A549 (cell line): ENCODE measurements around the gene WBP1L. TPM values are rescaled to one million over a fixed set of nuclear protein-coding genes. Genes with fewer than 3 reads are reported as not detected.
A peak's percentile ranks its signal among the peaks of the same experiment; 100 is the strongest.

Source experiments
- ATAC-seq, 2 experiments: fragments of 200-7000 bp in 1 of 2; fragments of >200 bp in 1 of 2; cut with Nextera tagmentation in 1 of 2; cut with Tn5 transposase in 1 of 2; 3 replicates each; pipeline versions ENCODE4 v1.8.0 to v1.9.1; 2018 to 2020; ENCODE audit warnings: mild to moderate bottlenecking in 1 of 2, moderate library complexity in 1 of 2
- CTCF ChIA-PET: fragments of 300-600 bp; sonication (Branson Sonifier 250); formaldehyde crosslinking; extraction: SDS; loops from one replicate; lab custom pipeline; 2021; ENCODE audit warnings: antibody characterized with exemption, inconsistent platforms; lab: Yijun Ruan, JAX
- POLR2A ChIA-PET: fragments of 350-600 bp; formaldehyde crosslinking; extraction: SDS; loops from one replicate; lab custom pipeline; 2021; ENCODE audit warnings: antibody characterized with exemption, inconsistent platforms; lab: Yijun Ruan, JAX
- DNase-seq, 2 experiments: peaks; one replicate each; pipeline versions ENCODE4 v3.0.0 to v3.0.0-alpha.2; 2011 to 2016; ENCODE audit warnings: low read depth in 1 of 2, low spot score in 1 of 2
- FAIRE-seq: peaks from 2 replicates; lab custom pipeline; 2011; peaks lifted over from hg19 to GRCh38; lab: Jason Lieb, UNC
- H3K27ac ChIP-seq, 2 experiments: fragments of >200 bp; sonication (Bioruptor Twin); formaldehyde crosslinking; 3 replicates each; pipeline ENCODE4 v1.5.1; 2016 to 2017
- H3K4me1 ChIP-seq: fragments of >200 bp; sonication (Bioruptor Twin); formaldehyde crosslinking; 3 replicates; pipeline ENCODE4 v1.6.1; 2016
- H3K4me2 ChIP-seq: fragments of >200 bp; sonication (Bioruptor Twin); formaldehyde crosslinking; 3 replicates; pipeline ENCODE4 v1.6.1; 2016
- H3K4me3 ChIP-seq: fragments of >200 bp; sonication (Bioruptor Twin); formaldehyde crosslinking; 3 replicates; pipeline ENCODE4 v1.5.1; 2016
- H3K9me3 ChIP-seq: fragments of >200 bp; sonication (Bioruptor Twin); formaldehyde crosslinking; 3 replicates; pipeline ENCODE4 v1.6.1; 2016
- ATOH8 ChIP-seq: fragments of 250-450 bp; sonication (Bioruptor Pico); IDR thresholded peaks from 2 replicates; pipeline ENCODE4 v1.5.0; 2020; ENCODE audit warnings: low read depth, mild to moderate bottlenecking, moderate library complexity
- BHLHE40 ChIP-seq: IDR thresholded peaks from 2 replicates; pipeline ENCODE4 v1.6.1; 2012; ENCODE audit warnings: low read depth, low read length, inconsistent platforms
- CEBPB ChIP-seq, 2 experiments: fragments of >200 bp in 1 of 2; sonication (Bioruptor Twin) in 1 of 2; formaldehyde crosslinking in 1 of 2; IDR thresholded peaks; 2 replicates each; pipeline ENCODE4 v1.6.1; 2012 to 2016
- CHD4 ChIP-seq: fragments of 200-600 bp; sonication (generic); IDR thresholded peaks from 2 replicates; pipeline ENCODE4 v1.6.1; 2016; ENCODE audit warnings: antibody characterized with exemption, mild to moderate bottlenecking, borderline replicate concordance
- EHF ChIP-seq: fragments of 250-450 bp; sonication (Bioruptor Pico); IDR thresholded peaks from 2 replicates; pipeline ENCODE4 v1.5.0; 2020; ENCODE audit warnings: mild to moderate bottlenecking
- EHMT2 ChIP-seq: fragments of 200-600 bp; sonication (generic); IDR thresholded peaks from 2 replicates; pipeline ENCODE4 v1.6.1; 2016; ENCODE audit warnings: antibody characterized with exemption, low read depth, mild to moderate bottlenecking, moderate library complexity
- EP300 ChIP-seq, 2 experiments: fragments of >200 bp; sonication (Bioruptor Twin); formaldehyde crosslinking; IDR thresholded peaks; 2 replicates in 1 of 2; 3 replicates in 1 of 2; pipeline ENCODE4 v1.6.1; 2016 to 2017
- FOSB ChIP-seq: fragments of 250-450 bp; sonication (Bioruptor Pico); IDR thresholded peaks from 2 replicates; pipeline ENCODE4 v1.5.0; 2020; ENCODE audit warnings: mild to moderate bottlenecking, moderate library complexity
- FOSL2 ChIP-seq, 2 experiments: fragments of 450-650 bp in 1 of 2; fragments of >200 bp in 1 of 2; sonication (Bioruptor Twin) in 1 of 2; formaldehyde crosslinking; IDR thresholded peaks; 2 replicates each; pipeline versions ENCODE4 v1.5.0 to v1.6.1; 2016 to 2020; ENCODE audit warnings: mild to moderate bottlenecking in 1 of 2, moderate library complexity in 1 of 2
- GATA3 ChIP-seq: IDR thresholded peaks from 2 replicates; pipeline ENCODE4 v1.6.1; 2012; ENCODE audit warnings: borderline replicate concordance
- HDAC2 ChIP-seq: fragments of 200-600 bp; sonication (generic); IDR thresholded peaks from 2 replicates; pipeline ENCODE4 v1.6.1; 2016
- HES2 ChIP-seq: fragments of >200 bp; sonication (Bioruptor Twin); formaldehyde crosslinking; IDR thresholded peaks from 2 replicates; pipeline ENCODE4 v1.6.1; 2016
- HEYL ChIP-seq: fragments of 250-450 bp; sonication (Bioruptor Pico); IDR thresholded peaks from 2 replicates; pipeline ENCODE4 v1.8.0; 2021; ENCODE audit warnings: mild to moderate bottlenecking, moderate library complexity
- HMGXB4 ChIP-seq: fragments of 250-450 bp; sonication (Bioruptor Pico); IDR thresholded peaks from 2 replicates; pipeline ENCODE4 v1.5.0; 2021; ENCODE audit warnings: mild to moderate bottlenecking, moderate library complexity, borderline replicate concordance
- JUNB ChIP-seq: fragments of >200 bp; sonication (Bioruptor Twin); formaldehyde crosslinking; IDR thresholded peaks from 2 replicates; pipeline ENCODE4 v1.6.1; 2016
- KDM1A ChIP-seq: fragments of 200-600 bp; sonication (generic); IDR thresholded peaks from 2 replicates; pipeline ENCODE4 v1.6.1; 2016; ENCODE audit warnings: low read depth, mild to moderate bottlenecking
- MAX ChIP-seq: IDR thresholded peaks from 2 replicates; pipeline ENCODE4 v1.6.1; 2012
- POLR2AphosphoS2 ChIP-seq: conservative IDR thresholded peaks from 2 replicates; pipeline ENCODE4 v1.6.1; 2012; ENCODE audit warnings: low read length, improper control_type of control experiment, inconsistent platforms
- RAD21 ChIP-seq, 2 experiments: fragments of >200 bp in 1 of 2; sonication (Bioruptor Twin) in 1 of 2; formaldehyde crosslinking in 1 of 2; IDR thresholded peaks in 1 of 2; conservative IDR thresholded peaks in 1 of 2; 2 replicates in 1 of 2; 3 replicates in 1 of 2; pipeline ENCODE4 v1.6.1; 2012 to 2018; ENCODE audit warnings: inconsistent platforms in 1 of 2
- RCOR1 ChIP-seq: fragments of 150-350 bp; IDR thresholded peaks from 2 replicates; pipeline ENCODE4 v1.6.1; 2014; ENCODE audit warnings: antibody characterized with exemption, low read length, low read depth
- REST ChIP-seq: fragments of 200-600 bp; sonication (generic); IDR thresholded peaks from 2 replicates; pipeline ENCODE4 v1.6.1; 2016; ENCODE audit warnings: antibody characterized with exemption, mild to moderate bottlenecking, moderate library complexity
- RFX5 ChIP-seq: fragments of 450-650 bp; IDR thresholded peaks from 2 replicates; pipeline ENCODE4 v1.7.1; 2014; ENCODE audit warnings: antibody characterized with exemption, mild to moderate bottlenecking, moderate library complexity
- WGBS: methylation state at CpG from one replicate; pipeline ENCODE4 v1.1.6; 2017; ENCODE audit errors: missing lambda C conversion rate; 5-methylcytosine and 5-hydroxymethylcytosine counted together
- polyA plus RNA-seq, 4 experiments: library from polyadenylated mRNA; depleted of rRNA in 3 of 4; stranded (reverse); fragments of >200 nt; fragmentation: RNase III in 1 of 4; extraction: RNeasy Plus Mini Kit Qiagen cat#74134 plus additional on column Dnase treatment in 1 of 4; gene quantifications; 2 replicates in 3 of 4; 3 replicates in 1 of 4; pipeline ENCODE4 v1.2.3, GENCODE V29; 2011 to 2017

WBP1L gene
- polyA plus RNA-seq, 2 of the 4 experiments (the other 2 are of a cell fraction): 19.8 to 23.5 TPM

GRCh38 chr10:102769375-102770107 is 25.8 kb downstream of the WBP1L start:
- Histone ChIP-seq H3K4me1 (peaks cover 34% of the 10 kb centered on the region), H3K27ac (peak overlapping the region; percentile 48 to 50; a peak in 5 of 6 replicates), H3K9me3 (no peaks in the 10 kb centered on the region), H3K4me2 (peak overlapping the region; percentile 66), H3K4me3 (no peak overlapping the region)
- ATAC-seq (peak; percentile 93 to 95), DNase-seq (peak; percentile 44 to 92), FAIRE-seq (peak; percentile 54)
- ChIA-PET POLR2A (no interaction called here), CTCF (interaction anchor here (0.9 to 3.3 kb wide), 3 partner anchors 14 to 18 kb away, joined by 3 to 13 read pairs (median 6); no protein-coding TSS in a partner anchor)
- TF ChIP-seq FOSL2 (IDR thresholded peaks at IDR 0.05): no peak
- peak; percentile 79 for TF ChIP-seq FOSL2 (CRISPR knock-in tag; IDR thresholded peaks at IDR 0.05)
- no peak for TF ChIP-seq REST
- no peak for TF ChIP-seq KDM1A
- TF ChIP-seq MAX: peak; percentile 46
- TF ChIP-seq CEBPB (IDR thresholded peaks at IDR 0.05): 0 out of 4 replicates have a peak, but pooled peaks of 1 of the 2 experiments have one; percentile 14
- peak; percentile 46; the same call in 1 of the 2 replicates for TF ChIP-seq GATA3
- WGBS: 9% methylated on average over 7 of the region's 7 CpGs

GRCh38 chr10:102770108-102770482 is 26.3 kb downstream of the WBP1L start:
- no peak overlapping the region for H3K4me3 ChIP-seq
- DNase-seq: no peak
- H3K4me2 ChIP-seq: peak overlapping the region; percentile 66
- peaks cover 32% of the 10 kb centered on the region for H3K4me1 ChIP-seq
- POLR2A ChIA-PET: no interaction called here
- CTCF ChIA-PET: interaction anchor here (0.9 to 3.3 kb wide), 4 partner anchors 15 to 64 kb away, joined by 3 to 13 read pairs (median 5); no protein-coding TSS in a partner anchor
- no peak for TF ChIP-seq POLR2AphosphoS2
- no peak for TF ChIP-seq CHD4
- no peak for TF ChIP-seq RAD21 (conservative IDR thresholded peaks at IDR 0.05 in 1 of 2, IDR thresholded peaks at IDR 0.05 in 1 of 2)
- 86% methylated on average over 3 of the region's 3 CpGs for WGBS
- peak overlapping the region; percentile 48 to 50; a peak in 5 of 6 replicates for H3K27ac ChIP-seq
- no peak for ATAC-seq
- H3K9me3 ChIP-seq: no peaks in the 10 kb centered on the region
- no peak for FAIRE-seq

- peaks cover 32% of the 10 kb centered on the region for H3K4me1 ChIP-seq
- H3K4me3 ChIP-seq: no peak overlapping the region
- peak overlapping the region in 1 of 2 experiments; percentile 48; a peak in 2 of 6 replicates for H3K27ac ChIP-seq
- no peak for TF ChIP-seq RCOR1
- no peak for TF ChIP-seq MAX
- TF ChIP-seq BHLHE40: no peak
- no peak for TF ChIP-seq CEBPB (IDR thresholded peaks at IDR 0.05)
- TF ChIP-seq FOSL2 (IDR thresholded peaks at IDR 0.05): no peak
- TF ChIP-seq FOSL2 (CRISPR knock-in tag; IDR thresholded peaks at IDR 0.05): no peak
- TF ChIP-seq ATOH8: no peak
- TF ChIP-seq POLR2AphosphoS2: no peak
- no peak for TF ChIP-seq HDAC2
- TF ChIP-seq KDM1A: no peak
- TF ChIP-seq HEYL (CRISPR knock-in tag): no peak
- TF ChIP-seq JUNB: no peak
- TF ChIP-seq EP300 (IDR thresholded peaks at IDR 0.05): no peak
- no peak for TF ChIP-seq EHMT2
- TF ChIP-seq FOSB (CRISPR knock-in tag): no peak
- TF ChIP-seq HES2: no peak
- no peak for TF ChIP-seq HMGXB4
- TF ChIP-seq EHF (CRISPR knock-in tag): no peak
- TF ChIP-seq RFX5: no peak
- 88% methylated on average over 1 of the region's 1 CpG for WGBS
- CTCF ChIA-PET: interaction anchor here (0.9 to 3.3 kb wide), 4 partner anchors 15 to 92 kb away, joined by 3 to 13 read pairs (median 4); no protein-coding TSS in a partner anchor
- POLR2A ChIA-PET: no interaction called here
- no peak for FAIRE-seq
- peak overlapping the region; percentile 66; the same call in 1 of the 3 replicates for H3K4me2 ChIP-seq
- no peaks in the 10 kb centered on the region for H3K9me3 ChIP-seq
- DNase-seq: no peak
- ATAC-seq: no peak
Measured at GRCh38 chr10:102770792-102771191, 27.0 kb downstream of the WBP1L start.
